A172 (cell line): ENCODE measurements around the gene CREB3. TPM values are rescaled to one million over a fixed set of nuclear protein-coding genes. Genes with fewer than 3 reads are reported as not detected.

Experiments
- DNase-seq: peaks from one replicate; pipeline ENCODE4 v3.0.0-alpha.2; 2015; ENCODE audit warnings: low spot score
- total RNA-seq: library from RNA; depleted of rRNA; stranded (reverse); fragments of >200 nt; shearing (Covaris generic); gene quantifications from 2 replicates; pipeline ENCODE4 v1.2.3, GENCODE V29; 2014

CREB3 gene
- total RNA-seq, 1 experiment from 2014 or later, result 76.5 TPM

- peak; percentile 61 for DNase-seq
Measured at GRCh38 chr9:35748858-35749514, 16.5 kb downstream of the CREB3 start, which contains the start of the genes GBA2 and RGP1. TSS of gene GBA2 (minus strand) at chr9:35749228. CDS start at chr9:35748704, 524 bp downstream. TSS of gene RGP1 (plus strand) at chr9:35749287. CDS start at chr9:35749756, 469 bp downstream.

GRCh38 chr9:35749515-35750255 is 17.2 kb downstream of the CREB3 start:
- DNase-seq, result no peak

GRCh38 chr9:35750256-35750531 is 17.7 kb downstream of the CREB3 start:
- DNase-seq, result no peak

- DNase-seq, result no peak
Measured at GRCh38 chr9:35753466-35753865, 21.0 kb downstream of the CREB3 start.

GRCh38 chr9:35754264-35754663 is 21.8 kb downstream of the CREB3 start, which contains the start of gene MSMP:
TSS of gene MSMP (minus strand) at chr9:35754276. CDS start at chr9:35754129, 147 bp downstream.
- no peak for DNase-seq

- no peak for DNase-seq
Measured at GRCh38 chr9:35755071-35755470, 22.6 kb downstream of the CREB3 start.

GRCh38 chr9:35756275-35757225 is 24.1 kb downstream of the CREB3 start:
- DNase-seq, result peak; percentile 49

- DNase-seq, result peak; percentile 60
Measured at GRCh38 chr9:35757226-35757891, 24.9 kb downstream of the CREB3 start.

- no peak for DNase-seq
Measured at GRCh38 chr9:35757892-35758275, 25.4 kb downstream of the CREB3 start.

- DNase-seq, result no peak
Measured at GRCh38 chr9:35758475-35759050, 26.1 kb downstream of the CREB3 start.

GRCh38 chr9:35759795-35760194 is 27.3 kb downstream of the CREB3 start:
- DNase-seq, result no peak

- peak; percentile 42 for DNase-seq
Measured at GRCh38 chr9:35760651-35761050, 28.2 kb downstream of the CREB3 start.

- DNase-seq, result no peak
Measured at GRCh38 chr9:35763181-35763580, 30.7 kb downstream of the CREB3 start.

- DNase-seq, result no peak
Measured at GRCh38 chr9:35763803-35764202, 31.3 kb downstream of the CREB3 start.

- no peak for DNase-seq
Measured at GRCh38 chr9:35766997-35767396, 34.5 kb downstream of the CREB3 start.

GRCh38 chr9:35767458-35767857 is 35.0 kb downstream of the CREB3 start:
- no peak for DNase-seq

- DNase-seq, result no peak
Measured at GRCh38 chr9:35769763-35770162, 37.3 kb downstream of the CREB3 start.

GRCh38 chr9:35771075-35771433 is 38.6 kb downstream of the CREB3 start:
- no peak for DNase-seq

- no peak for DNase-seq
Measured at GRCh38 chr9:35771534-35771933, 39.1 kb downstream of the CREB3 start.

- DNase-seq, result peak; percentile 8
Measured at GRCh38 chr9:35771943-35772342, 39.5 kb downstream of the CREB3 start.

GRCh38 chr9:35774907-35775635 is 42.6 kb downstream of the CREB3 start:
- DNase-seq, result no peak
